Panc1 (cell line): Measurements from ENCODE around the gene SKAP1.

ENCODE experiments used
- CTCF ChIP-seq: fragments of 450-650 bp; IDR thresholded peaks from 2 replicates; pipeline ENCODE4 v1.5.1; 2017; ENCODE audit warnings: mild to moderate bottlenecking
- POLR2AphosphoS5 ChIP-seq: IDR thresholded peaks from 2 replicates; pipeline ENCODE4 v1.6.1; 2012; ENCODE audit warnings: mild to moderate bottlenecking, low read depth, low read length, moderate library complexity
- SIN3A ChIP-seq: IDR thresholded peaks from 2 replicates; pipeline ENCODE4 v1.6.1; 2012; ENCODE audit warnings: low read depth, mild to moderate bottlenecking, low read length, moderate library complexity, borderline replicate concordance; ENCODE audit not compliant: insufficient read depth

GRCh38 chr17:48194097-48194550, 235.9 kb downstream of the SKAP1 start:
- no peak for TF ChIP-seq SIN3A
- TF ChIP-seq CTCF = no peak
- no peak for TF ChIP-seq POLR2AphosphoS5
